GM12875 (cell line): ENCODE data around the gene SLC25A4.
"Not testable (repeated sequence)": the region's sequence is repeated elsewhere in the genome, so short reads cannot be mapped to it uniquely, and the experiment has no call there.

Experiments
- H3K4me3 ChIP-seq: one replicate; pipeline ENCODE4 v1.5.1; 2011; ENCODE audit warnings: low read depth, low read length, control low read depth
- TF ChIP-seq, protein P1 (sequence below): IDR thresholded peaks from 2 replicates; pipeline ENCODE4 v1.5.1; 2011; ENCODE audit warnings: low read depth, mild to moderate bottlenecking, control low read depth, inconsistent platforms, low read length, moderate library complexity, borderline replicate concordance; ENCODE audit not compliant: insufficient read depth

The SLC25A4 gene

DNA sequence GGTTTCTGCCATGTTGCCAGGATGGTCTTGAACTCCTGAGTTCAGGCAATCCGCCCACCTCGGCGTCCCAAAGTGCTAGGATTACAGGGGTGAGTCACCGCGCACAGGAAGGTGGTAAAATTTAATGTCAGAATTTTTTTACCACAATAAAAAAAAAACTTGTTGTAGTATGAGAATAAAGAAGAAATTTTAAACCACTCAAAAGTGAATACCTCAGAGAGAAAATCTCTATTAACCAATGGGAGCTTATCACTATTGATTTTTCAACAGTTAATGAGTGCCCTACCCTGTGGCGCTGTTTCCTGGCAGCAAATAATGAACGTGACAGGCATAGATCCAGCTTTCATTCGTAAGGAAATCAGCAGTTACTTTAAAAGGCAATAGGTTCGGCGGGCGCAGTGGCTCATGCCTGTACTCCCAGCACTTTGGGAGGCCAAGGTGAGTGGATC is 32.7 kb upstream of the SLC25A4 start:
- TF ChIP-seq, protein P1, sequence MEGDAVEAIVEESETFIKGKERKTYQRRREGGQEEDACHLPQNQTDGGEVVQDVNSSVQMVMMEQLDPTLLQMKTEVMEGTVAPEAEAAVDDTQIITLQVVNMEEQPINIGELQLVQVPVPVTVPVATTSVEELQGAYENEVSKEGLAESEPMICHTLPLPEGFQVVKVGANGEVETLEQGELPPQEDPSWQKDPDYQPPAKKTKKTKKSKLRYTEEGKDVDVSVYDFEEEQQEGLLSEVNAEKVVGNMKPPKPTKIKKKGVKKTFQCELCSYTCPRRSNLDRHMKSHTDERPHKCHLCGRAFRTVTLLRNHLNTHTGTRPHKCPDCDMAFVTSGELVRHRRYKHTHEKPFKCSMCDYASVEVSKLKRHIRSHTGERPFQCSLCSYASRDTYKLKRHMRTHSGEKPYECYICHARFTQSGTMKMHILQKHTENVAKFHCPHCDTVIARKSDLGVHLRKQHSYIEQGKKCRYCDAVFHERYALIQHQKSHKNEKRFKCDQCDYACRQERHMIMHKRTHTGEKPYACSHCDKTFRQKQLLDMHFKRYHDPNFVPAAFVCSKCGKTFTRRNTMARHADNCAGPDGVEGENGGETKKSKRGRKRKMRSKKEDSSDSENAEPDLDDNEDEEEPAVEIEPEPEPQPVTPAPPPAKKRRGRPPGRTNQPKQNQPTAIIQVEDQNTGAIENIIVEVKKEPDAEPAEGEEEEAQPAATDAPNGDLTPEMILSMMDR, result no peak
- H3K4me3 ChIP-seq, result no peak overlapping the region

DNA sequence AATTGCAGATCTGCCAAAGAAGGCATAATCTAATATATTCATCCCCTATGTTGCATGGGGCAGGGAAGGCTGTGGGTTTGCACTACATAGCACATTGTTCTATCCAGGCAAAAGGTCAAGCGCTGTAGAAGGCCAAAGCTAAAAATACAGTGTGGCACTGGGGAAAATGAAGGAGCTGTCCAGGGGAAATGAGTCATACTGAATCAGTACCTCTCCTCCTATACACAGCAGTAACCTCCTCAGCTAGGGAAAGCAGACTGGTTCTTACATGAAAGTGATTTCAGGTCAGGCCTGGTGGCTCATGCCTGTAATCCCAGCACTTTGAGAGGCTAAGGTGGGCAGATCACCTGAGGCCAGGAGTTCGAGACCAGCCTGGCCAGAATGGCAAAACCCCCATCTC is 31.0 kb upstream of the SLC25A4 start:
- TF ChIP-seq, protein P1, result no peak
- H3K4me3 ChIP-seq, result no peak overlapping the region

DNA sequence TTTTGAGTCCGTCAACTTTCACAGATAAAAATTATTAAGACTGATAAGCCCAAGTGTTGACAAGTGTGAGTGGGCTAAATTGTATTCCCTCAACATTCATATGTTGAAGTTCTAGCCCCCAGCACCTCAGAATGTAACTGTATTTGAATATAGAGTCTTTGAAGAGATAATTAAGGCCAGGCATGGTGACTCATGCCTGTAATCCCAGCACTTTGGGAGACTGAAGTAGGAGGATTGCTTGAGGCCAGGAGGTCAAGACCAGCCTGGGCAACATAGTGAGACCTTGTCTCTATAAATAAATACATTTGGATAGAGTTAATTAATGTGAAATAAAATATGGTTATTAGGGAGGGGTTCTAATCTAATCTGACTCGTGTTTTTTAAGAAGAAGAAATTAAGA is 29.7 kb upstream of the SLC25A4 start:
- TF ChIP-seq, protein P1, result no peak
- H3K4me3 ChIP-seq, result no peak overlapping the region

DNA sequence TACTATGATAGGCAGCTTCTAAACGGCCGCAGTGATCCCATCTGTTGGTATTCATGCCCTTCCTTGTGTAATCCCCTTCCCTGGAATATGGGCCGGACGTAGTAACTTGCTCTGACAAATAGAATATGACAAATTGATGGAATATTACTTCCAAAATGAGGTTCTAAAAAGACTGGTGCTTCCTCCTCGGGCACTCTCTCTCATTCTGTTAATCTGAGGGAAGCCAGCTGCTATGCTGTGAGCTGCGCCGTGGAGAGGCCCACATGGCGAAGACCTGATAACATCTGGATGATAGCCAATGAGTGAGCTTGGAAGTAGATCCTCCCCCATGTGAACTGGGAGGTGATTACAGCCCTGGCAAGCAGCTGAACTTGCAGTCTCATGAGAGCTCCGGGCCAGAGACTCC is 27.2 kb upstream of the SLC25A4 start:
- H3K4me3 ChIP-seq, result no peak overlapping the region
- TF ChIP-seq, protein P1, result no peak

DNA sequence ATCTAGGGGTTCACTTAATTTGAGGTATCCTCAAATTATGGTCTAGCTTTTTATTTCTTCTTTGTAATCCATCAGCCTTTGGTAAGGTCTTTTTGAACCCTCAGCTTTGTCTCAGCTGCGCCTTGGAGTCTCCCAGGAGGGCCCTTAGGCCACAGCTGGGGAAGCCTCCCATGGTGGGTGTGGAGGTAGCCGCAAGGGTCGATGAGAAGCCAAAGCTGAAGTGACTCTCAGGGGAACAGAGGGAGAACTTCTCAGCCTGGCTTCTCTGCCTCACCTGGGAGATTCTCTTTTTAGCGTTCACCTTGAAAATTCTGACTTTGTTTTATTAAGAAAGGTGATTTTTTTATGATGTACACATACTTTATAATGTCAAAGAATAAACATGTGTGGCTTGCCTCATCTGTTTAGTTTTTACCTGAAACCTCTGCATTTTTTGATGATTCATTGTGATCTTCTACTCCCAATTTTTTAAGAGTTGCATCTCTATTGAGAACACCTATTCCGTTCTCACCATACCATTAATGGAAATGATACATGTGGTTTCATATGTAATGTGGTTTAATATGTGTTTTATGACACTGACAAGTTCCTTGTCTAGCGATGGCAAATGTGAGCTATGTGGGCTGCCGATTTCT is 25.6 kb upstream of the SLC25A4 start:
- TF ChIP-seq, protein P1, result no peak
- no peak overlapping the region for H3K4me3 ChIP-seq

DNA sequence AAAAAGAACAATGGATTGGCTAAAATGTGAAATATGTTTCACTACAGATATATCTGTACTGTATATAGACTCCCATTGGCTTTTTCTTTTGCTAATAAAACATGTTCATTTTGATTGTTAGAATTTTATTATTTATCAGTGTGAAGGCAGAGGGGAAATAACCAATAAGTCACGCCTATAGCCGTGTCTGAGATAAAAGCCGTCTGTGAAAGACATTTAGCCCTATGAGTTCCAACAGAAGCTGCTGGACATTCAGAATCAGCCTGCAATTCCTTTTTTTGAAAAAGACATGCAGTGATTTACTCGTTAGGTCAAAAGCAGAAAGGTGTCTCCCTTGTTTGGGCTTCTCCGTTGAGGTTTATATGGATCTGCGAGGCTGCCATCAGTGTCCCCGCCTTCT is 24.2 kb upstream of the SLC25A4 start:
- TF ChIP-seq, protein P1, result no peak
- H3K4me3 ChIP-seq, result no peak overlapping the region

DNA sequence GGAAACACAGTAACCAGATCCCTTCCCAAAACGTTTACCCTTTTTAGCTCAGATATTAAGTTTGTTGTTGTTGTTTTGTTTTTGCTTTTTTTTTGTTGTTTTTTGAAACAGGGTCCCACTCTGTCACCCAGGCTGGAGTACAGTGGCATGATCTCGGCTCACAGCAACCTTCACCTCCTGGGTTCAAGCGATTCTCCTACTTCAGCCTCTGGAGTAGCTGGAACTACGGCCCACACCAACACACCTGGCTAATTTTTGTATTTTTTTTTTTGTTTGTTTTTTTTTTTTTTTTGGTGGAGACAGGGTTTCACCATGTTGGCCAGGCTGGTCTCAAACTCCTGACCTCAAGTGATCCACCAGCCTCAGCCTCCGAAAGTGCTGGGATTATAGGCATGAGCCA is 23.6 kb upstream of the SLC25A4 start:
- H3K4me3 ChIP-seq, result not testable (repeated sequence)
